ENCODE measurements around the gene SPAG7. TPM values are rescaled to one million over a fixed set of nuclear protein-coding genes. Genes with fewer than 3 reads are reported as not detected.

Gene SPAG7
- total RNA-seq, 1 experiment from 2014 or later = 97.3 TPM

DNA sequence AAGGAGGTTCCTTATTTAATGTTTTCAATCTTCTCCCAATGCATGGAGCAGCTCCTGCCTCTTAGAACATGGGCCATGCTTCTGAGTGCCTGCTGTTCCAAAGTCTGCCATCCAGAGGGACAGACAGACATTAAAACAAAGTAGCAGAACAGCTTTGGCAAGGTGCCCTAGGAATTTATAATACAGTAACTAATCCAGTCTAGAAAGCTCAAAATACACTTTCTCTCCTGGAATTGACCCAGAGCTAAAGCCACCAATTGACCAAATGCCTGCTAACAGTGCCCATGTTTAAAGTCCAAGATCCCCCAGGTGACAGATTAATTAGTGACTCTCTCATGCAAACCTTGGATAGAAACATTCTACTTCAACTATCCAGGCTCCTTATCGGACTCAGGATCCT, 53.6 kb downstream of the SPAG7 start (continued):
- TF ChIP-seq, protein P1, sequence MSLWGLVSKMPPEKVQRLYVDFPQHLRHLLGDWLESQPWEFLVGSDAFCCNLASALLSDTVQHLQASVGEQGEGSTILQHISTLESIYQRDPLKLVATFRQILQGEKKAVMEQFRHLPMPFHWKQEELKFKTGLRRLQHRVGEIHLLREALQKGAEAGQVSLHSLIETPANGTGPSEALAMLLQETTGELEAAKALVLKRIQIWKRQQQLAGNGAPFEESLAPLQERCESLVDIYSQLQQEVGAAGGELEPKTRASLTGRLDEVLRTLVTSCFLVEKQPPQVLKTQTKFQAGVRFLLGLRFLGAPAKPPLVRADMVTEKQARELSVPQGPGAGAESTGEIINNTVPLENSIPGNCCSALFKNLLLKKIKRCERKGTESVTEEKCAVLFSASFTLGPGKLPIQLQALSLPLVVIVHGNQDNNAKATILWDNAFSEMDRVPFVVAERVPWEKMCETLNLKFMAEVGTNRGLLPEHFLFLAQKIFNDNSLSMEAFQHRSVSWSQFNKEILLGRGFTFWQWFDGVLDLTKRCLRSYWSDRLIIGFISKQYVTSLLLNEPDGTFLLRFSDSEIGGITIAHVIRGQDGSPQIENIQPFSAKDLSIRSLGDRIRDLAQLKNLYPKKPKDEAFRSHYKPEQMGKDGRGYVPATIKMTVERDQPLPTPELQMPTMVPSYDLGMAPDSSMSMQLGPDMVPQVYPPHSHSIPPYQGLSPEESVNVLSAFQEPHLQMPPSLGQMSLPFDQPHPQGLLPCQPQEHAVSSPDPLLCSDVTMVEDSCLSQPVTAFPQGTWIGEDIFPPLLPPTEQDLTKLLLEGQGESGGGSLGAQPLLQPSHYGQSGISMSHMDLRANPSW (CRISPR knock-in tag; conservative IDR thresholded peaks at IDR 0.05; ENCODE audit: low read depth) = no peak
- TF ChIP-seq TEAD4 (CRISPR knock-in tag; IDR thresholded peaks at IDR 0.05) = no peak
- no peak for TF ChIP-seq HMGA2 (CRISPR knock-in tag; IDR thresholded peaks at IDR 0.05)
- no peak for TF ChIP-seq IRF2 (CRISPR knock-in tag; IDR thresholded peaks at IDR 0.05; ENCODE audit: borderline replicate concordance, low read depth)
- no peak for TF ChIP-seq ZNF232 (CRISPR knock-in tag; IDR thresholded peaks at IDR 0.05)
- no peak for TF ChIP-seq SMAD4 (CRISPR knock-in tag; IDR thresholded peaks at IDR 0.05)
- TF ChIP-seq, protein P2, sequence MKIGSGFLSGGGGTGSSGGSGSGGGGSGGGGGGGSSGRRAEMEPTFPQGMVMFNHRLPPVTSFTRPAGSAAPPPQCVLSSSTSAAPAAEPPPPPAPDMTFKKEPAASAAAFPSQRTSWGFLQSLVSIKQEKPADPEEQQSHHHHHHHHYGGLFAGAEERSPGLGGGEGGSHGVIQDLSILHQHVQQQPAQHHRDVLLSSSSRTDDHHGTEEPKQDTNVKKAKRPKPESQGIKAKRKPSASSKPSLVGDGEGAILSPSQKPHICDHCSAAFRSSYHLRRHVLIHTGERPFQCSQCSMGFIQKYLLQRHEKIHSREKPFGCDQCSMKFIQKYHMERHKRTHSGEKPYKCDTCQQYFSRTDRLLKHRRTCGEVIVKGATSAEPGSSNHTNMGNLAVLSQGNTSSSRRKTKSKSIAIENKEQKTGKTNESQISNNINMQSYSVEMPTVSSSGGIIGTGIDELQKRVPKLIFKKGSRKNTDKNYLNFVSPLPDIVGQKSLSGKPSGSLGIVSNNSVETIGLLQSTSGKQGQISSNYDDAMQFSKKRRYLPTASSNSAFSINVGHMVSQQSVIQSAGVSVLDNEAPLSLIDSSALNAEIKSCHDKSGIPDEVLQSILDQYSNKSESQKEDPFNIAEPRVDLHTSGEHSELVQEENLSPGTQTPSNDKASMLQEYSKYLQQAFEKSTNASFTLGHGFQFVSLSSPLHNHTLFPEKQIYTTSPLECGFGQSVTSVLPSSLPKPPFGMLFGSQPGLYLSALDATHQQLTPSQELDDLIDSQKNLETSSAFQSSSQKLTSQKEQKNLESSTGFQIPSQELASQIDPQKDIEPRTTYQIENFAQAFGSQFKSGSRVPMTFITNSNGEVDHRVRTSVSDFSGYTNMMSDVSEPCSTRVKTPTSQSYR (CRISPR knock-in tag; IDR thresholded peaks at IDR 0.05) = no peak
- TF ChIP-seq NFATC4 (CRISPR knock-in tag; IDR thresholded peaks at IDR 0.05) = no peak
- TF ChIP-seq FOXK1 (CRISPR knock-in tag; IDR thresholded peaks at IDR 0.05) = no peak
- TF ChIP-seq TCF7 (CRISPR knock-in tag; IDR thresholded peaks at IDR 0.05; ENCODE audit: low read depth) = no peak

Small RNA genes within 50 kb of the gene (microRNA-seq; reads per million reads assigned to microRNA genes)
- gene MIR6864 (ENCODE audit: borderline number of aligned reads) (not detected), gene MIR6865 (ENCODE audit: borderline number of aligned reads) (not detected)

Other genes starting within 250 kb of the SPAG7 start
- 18.6 to 21.3 TPM (median 21.2 TPM) in 3 replicates for gene MED11, start 236.4 kb downstream of the SPAG7 start, total RNA-seq (2021)
- 0.39 to 0.71 TPM (median 0.63 TPM) in 3 replicates for gene ZMYND15, start 228.0 kb downstream of the SPAG7 start, total RNA-seq (2021)
- 3.2 to 3.8 TPM (median 3.5 TPM) in 3 replicates for gene CXCL16, start 227.9 kb downstream of the SPAG7 start, total RNA-seq (2021)
- gene TM4SF5, start 195.9 kb downstream of the SPAG7 start, total RNA-seq (2021) = not detected in 3 replicates
- gene VMO1, start 181.5 kb downstream of the SPAG7 start, total RNA-seq (2021) = 1.2 to 2.1 TPM (median 1.7 TPM) in 3 replicates
- 0.41 to 0.44 TPM in 2 of 3 replicates, not detected in the other for gene GLTPD2, start 178.9 kb downstream of the SPAG7 start, total RNA-seq (2021)
- 294 to 305 TPM (median 296 TPM) in 3 replicates for gene PSMB6, start 171.7 kb downstream of the SPAG7 start, total RNA-seq (2021)
- 51.3 to 64.9 TPM (median 52.1 TPM) in 3 replicates for gene PLD2, start 160.7 kb downstream of the SPAG7 start, total RNA-seq (2021)
- gene MINK1, start 134.5 kb downstream of the SPAG7 start, total RNA-seq (2021) = 92.1 to 105 TPM (median 96.2 TPM) in 3 replicates
- gene C17orf107, start 68.3 kb downstream of the SPAG7 start, total RNA-seq (2021) = 8.2 to 8.7 TPM (median 8.7 TPM) in 3 replicates
- 0.64 to 0.78 TPM (median 0.70 TPM) in 3 replicates for gene CHRNE, start 64.7 kb downstream of the SPAG7 start, total RNA-seq (2021)
- gene GP1BA, start 35.5 kb downstream of the SPAG7 start, total RNA-seq (2021) = not detected in 3 replicates
- 73.7 to 83.3 TPM (median 76.8 TPM) in 3 replicates for gene SLC25A11, start 27.8 kb downstream of the SPAG7 start, total RNA-seq (2021)
- gene RNF167, start 27.5 kb downstream of the SPAG7 start, total RNA-seq (2021) = 121 to 143 TPM (median 122 TPM) in 3 replicates
- gene PFN1, start 19.3 kb downstream of the SPAG7 start, total RNA-seq (2021) = 1,289 to 1,315 TPM (median 1,307 TPM) in 3 replicates
- gene ENO3, start 16.7 kb downstream of the SPAG7 start, total RNA-seq (2021) = 30.9 to 40.3 TPM (median 37.7 TPM) in 3 replicates
- gene CAMTA2, start 19.9 kb upstream of the SPAG7 start, total RNA-seq (2021) = 9.2 to 14.2 TPM (median 12.3 TPM) in 3 replicates
- gene INCA1, start 29.7 kb upstream of the SPAG7 start, total RNA-seq (2021) = 0.61 to 1.1 TPM (median 1.1 TPM) in 3 replicates
- 112 to 130 TPM (median 115 TPM) in 3 replicates for gene KIF1C, start 30.1 kb upstream of the SPAG7 start, total RNA-seq (2021)
- gene SLC52A1, start 67.6 kb upstream of the SPAG7 start, total RNA-seq (2021) = 0.78 to 1.1 TPM (median 0.99 TPM) in 3 replicates
- gene ZFP3, start 110.7 kb upstream of the SPAG7 start, total RNA-seq (2021) = 0.39 to 0.71 TPM (median 0.66 TPM) in 3 replicates
- 19.2 to 23.1 TPM (median 21.7 TPM) in 3 replicates for gene ZNF232, start 144.1 kb upstream of the SPAG7 start, total RNA-seq (2021)
- gene USP6, start 148.2 kb upstream of the SPAG7 start, total RNA-seq (2021) = 0.20 to 0.25 TPM (median 0.23 TPM) in 3 replicates
- 9.5 to 11.6 TPM (median 10.1 TPM) in 3 replicates for gene ZNF594, start 224.1 kb upstream of the SPAG7 start, total RNA-seq (2021)